Measurements from ENCODE around the gene RPRD1B. TPM values are rescaled to one million over a fixed set of nuclear protein-coding genes. Genes with fewer than 3 reads are reported as not detected.

RPRD1B gene
- total RNA-seq, 1 experiment from 2014 or later: 43.6 TPM

DNA sequence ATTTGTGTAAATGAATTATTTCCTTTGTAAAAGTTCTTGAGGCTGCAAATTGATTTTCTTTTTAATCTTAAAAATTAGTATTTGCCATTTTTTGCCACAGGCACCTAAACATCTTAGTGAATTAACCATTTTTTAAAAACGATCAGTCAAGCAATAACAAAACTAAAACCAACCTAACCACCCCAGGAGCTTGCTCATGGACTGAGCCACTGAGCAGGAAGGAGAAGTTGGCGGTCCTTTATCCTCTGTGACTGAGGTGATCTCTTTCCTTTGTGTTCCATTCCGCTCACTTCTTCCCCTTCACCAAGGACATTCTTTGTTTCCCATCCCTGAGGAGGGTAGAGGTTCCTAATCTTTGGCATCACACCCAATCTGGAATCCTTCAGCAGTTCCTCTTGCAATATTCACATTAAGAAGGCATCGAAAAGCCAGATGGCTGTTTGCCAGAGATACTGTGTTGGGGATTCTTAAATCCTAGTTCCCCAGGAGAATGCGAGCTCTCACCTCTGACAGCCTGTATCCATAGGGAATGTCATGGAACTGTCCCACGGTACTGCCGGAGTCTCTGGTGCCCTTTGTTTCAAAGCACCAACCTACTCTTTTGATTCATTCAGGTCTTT lies 30.5 kb downstream of the RPRD1B start:
- Histone ChIP-seq H3K36me3 (ENCODE audit: low read depth, low read length) (peaks cover 82% of the 10 kb centered on the region), H4K20me1 (ENCODE audit: low read length) (no peaks in the 10 kb centered on the region), H3K4me3 (ENCODE audit: low read length) (no peak overlapping the region), H3K79me2 (ENCODE audit: low read length) (peaks cover 27% of the 10 kb centered on the region), H3K9me3 (ENCODE audit: low read length) (no peaks in the 10 kb centered on the region), H3K4me2 (ENCODE audit: low read length) (no peak overlapping the region), H3F3A (ENCODE audit: low read length, unreplicated experiment) (peaks cover 11% of the 10 kb centered on the region), H3K27me3 (ENCODE audit: low read length) (no peaks in the 10 kb centered on the region), H3K9me2 (replicated peaks; ENCODE audit: low read length) (no peaks in the 10 kb centered on the region), H3K4me1 (ENCODE audit: insufficient read depth, low read length) (peaks cover 29% of the 10 kb centered on the region), H2AFZ (ENCODE audit: low read length) (no peak overlapping the region), H3K9ac (ENCODE audit: low read length) (no peak overlapping the region), H3K27ac (ENCODE audit: low read length) (no peak overlapping the region)
- ATAC-seq (no peak), DNase-seq (no peak)
- TF ChIP-seq, protein P1, sequence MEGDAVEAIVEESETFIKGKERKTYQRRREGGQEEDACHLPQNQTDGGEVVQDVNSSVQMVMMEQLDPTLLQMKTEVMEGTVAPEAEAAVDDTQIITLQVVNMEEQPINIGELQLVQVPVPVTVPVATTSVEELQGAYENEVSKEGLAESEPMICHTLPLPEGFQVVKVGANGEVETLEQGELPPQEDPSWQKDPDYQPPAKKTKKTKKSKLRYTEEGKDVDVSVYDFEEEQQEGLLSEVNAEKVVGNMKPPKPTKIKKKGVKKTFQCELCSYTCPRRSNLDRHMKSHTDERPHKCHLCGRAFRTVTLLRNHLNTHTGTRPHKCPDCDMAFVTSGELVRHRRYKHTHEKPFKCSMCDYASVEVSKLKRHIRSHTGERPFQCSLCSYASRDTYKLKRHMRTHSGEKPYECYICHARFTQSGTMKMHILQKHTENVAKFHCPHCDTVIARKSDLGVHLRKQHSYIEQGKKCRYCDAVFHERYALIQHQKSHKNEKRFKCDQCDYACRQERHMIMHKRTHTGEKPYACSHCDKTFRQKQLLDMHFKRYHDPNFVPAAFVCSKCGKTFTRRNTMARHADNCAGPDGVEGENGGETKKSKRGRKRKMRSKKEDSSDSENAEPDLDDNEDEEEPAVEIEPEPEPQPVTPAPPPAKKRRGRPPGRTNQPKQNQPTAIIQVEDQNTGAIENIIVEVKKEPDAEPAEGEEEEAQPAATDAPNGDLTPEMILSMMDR (conservative IDR thresholded peaks at IDR 0.05; ENCODE audit: low read depth, low read length): no peak
- TF ChIP-seq EZH2phosphoT487 (IDR thresholded peaks at IDR 0.05; ENCODE audit: borderline replicate concordance, low read length) (no peak), EZH2 (IDR thresholded peaks at IDR 0.05; ENCODE audit: low read length, unreplicated experiment) (no peak)
- CTCF ChIA-PET: no interaction called here
- intact Hi-C loops (cut with micrococcal nuclease): no loop called here
- no TSS peak for BruUV-seq (replicated peaks)
- POLR2A ChIA-PET (ENCODE audit: unreplicated experiment): no interaction called here

DNA sequence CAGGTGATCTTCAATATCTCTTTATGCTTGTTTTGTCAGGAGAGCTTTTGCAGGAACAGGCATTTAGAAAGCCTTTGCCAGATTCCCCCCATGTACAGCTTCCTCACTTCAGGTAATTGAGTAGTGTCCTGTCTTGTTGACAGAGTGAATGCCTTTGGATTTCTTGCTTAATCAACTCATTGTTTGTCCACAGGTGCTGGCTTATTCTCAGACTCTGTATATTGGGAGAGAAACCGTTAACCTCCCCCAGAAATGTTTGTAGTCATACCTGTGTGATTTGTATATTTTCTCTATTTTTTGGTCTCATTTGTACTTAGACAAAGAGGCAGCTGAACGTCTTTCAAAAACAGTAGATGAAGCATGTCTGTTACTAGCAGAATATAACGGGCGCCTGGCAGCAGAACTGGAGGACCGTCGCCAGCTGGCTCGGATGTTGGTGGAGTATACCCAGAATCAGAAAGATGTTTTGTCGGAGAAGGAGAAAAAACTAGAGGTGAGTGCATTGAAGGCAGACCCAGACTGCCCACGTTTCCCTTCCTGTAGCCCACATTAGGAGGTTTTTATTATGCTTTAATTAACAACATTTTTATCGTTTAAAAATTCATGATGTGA lies 32.3 kb downstream of the RPRD1B start:
- H4K20me1 ChIP-seq (ENCODE audit: low read length): no peaks in the 10 kb centered on the region
- CTCF ChIA-PET: no interaction called here
- no peak for DNase-seq
- no peaks in the 10 kb centered on the region for H3K27me3 ChIP-seq (ENCODE audit: low read length)
- no peaks in the 10 kb centered on the region for H3K9me3 ChIP-seq (ENCODE audit: low read length)
- H3K79me2 ChIP-seq (ENCODE audit: low read length): peaks cover 27% of the 10 kb centered on the region
- H3K4me1 ChIP-seq (ENCODE audit: insufficient read depth, low read length): peaks cover 10% of the 10 kb centered on the region
- no peak overlapping the region for H2AFZ ChIP-seq (ENCODE audit: low read length)
- no peak overlapping the region for H3K27ac ChIP-seq (ENCODE audit: low read length)
- peaks cover 1% of the 10 kb centered on the region for H3F3A ChIP-seq (ENCODE audit: low read length, unreplicated experiment)
- H3K9me2 ChIP-seq (replicated peaks; ENCODE audit: low read length): no peaks in the 10 kb centered on the region
- BruUV-seq (replicated peaks): no TSS peak
- no peak overlapping the region for H3K9ac ChIP-seq (ENCODE audit: low read length)
- TF ChIP-seq EZH2phosphoT487 (IDR thresholded peaks at IDR 0.05; ENCODE audit: borderline replicate concordance, low read length) (no peak), EZH2 (IDR thresholded peaks at IDR 0.05; ENCODE audit: low read length, unreplicated experiment) (no peak)
- TF ChIP-seq, protein P1 (conservative IDR thresholded peaks at IDR 0.05; ENCODE audit: low read depth, low read length): no peak
- ATAC-seq: no peak
- H3K4me2 ChIP-seq (ENCODE audit: low read length): no peak overlapping the region
- no peak overlapping the region for H3K4me3 ChIP-seq (ENCODE audit: low read length)
- POLR2A ChIA-PET (ENCODE audit: unreplicated experiment): no interaction called here
- intact Hi-C loops (cut with micrococcal nuclease): no loop called here
- peaks cover 83% of the 10 kb centered on the region for H3K36me3 ChIP-seq (ENCODE audit: low read depth, low read length)
